HUES64 (cell line): ENCODE data around the gene LRBA.

ENCODE experiments used
- H3K27ac ChIP-seq: 2 replicates; pipeline ENCODE4 v1.7.0; 2013; ENCODE audit warnings: low read depth, low read length, inconsistent platforms
- H3K27me3 ChIP-seq: 2 replicates; pipeline ENCODE4 v1.6.1; 2013; ENCODE audit warnings: mild to moderate bottlenecking, low read length; ENCODE audit not compliant: insufficient read depth
- H3K36me3 ChIP-seq: 2 replicates; pipeline ENCODE4 v1.6.1; 2013; ENCODE audit warnings: mild to moderate bottlenecking, low read length; ENCODE audit not compliant: insufficient read depth
- H3K4me1 ChIP-seq: 2 replicates; pipeline ENCODE4 v1.6.1; 2013; ENCODE audit warnings: mild to moderate bottlenecking, low read length, moderate library complexity; ENCODE audit not compliant: insufficient read depth
- H3K4me3 ChIP-seq: 2 replicates; pipeline ENCODE4 v1.5.1; 2013; ENCODE audit warnings: mild to moderate bottlenecking, low read length, moderate library complexity
- H3K9ac ChIP-seq: 2 replicates; pipeline ENCODE4 v1.6.1; 2013; ENCODE audit warnings: mild to moderate bottlenecking, low read depth, low read length
- H3K9me3 ChIP-seq: 2 replicates; pipeline ENCODE4 v1.6.1; 2013; ENCODE audit warnings: low read depth, low read length; ENCODE audit not compliant: insufficient read depth
- WGBS: fragments of 150-250, 120-280 bp; methylation state at CpG from one replicate; pipeline ENCODE4 v1.1.7; 2013; ENCODE audit warnings: missing lambda C conversion rate; 5-methylcytosine and 5-hydroxymethylcytosine counted together

Gene LRBA

DNA sequence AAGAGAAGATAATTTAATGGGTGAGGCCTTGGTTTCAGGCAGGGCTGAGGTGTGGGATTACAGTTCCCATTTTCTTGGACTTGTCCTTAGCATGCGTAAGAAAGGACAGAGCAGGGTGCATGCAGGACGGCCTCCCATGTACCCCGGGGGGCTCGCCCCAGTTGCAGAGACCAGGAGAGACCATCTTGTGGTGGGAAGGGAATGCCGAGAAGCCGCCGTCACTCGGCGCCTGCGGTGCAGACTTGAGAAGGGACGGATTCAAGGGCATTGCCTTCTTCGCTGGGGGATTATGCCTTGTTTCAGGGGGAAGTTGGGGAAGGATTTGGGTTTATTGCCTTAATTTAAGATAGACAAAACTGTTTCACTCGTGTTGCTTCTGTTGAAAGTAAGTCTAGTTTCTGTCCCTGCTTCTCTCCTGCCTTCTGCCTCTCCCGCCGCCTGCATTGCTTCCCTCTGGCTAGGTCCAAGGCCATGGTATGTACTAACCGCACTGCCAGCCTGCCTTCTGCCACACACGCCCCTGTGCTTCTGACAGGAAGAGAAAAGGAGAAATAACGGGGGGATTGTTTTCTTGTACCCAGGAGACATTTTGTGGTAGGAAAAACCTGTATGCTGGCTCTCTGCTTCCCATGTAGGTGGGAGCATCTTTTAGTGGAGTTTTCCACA, 761.0 kb downstream of the LRBA start:
- Histone ChIP-seq H3K36me3 (no peaks in the 10 kb centered on the region), H3K27ac (no peak overlapping the region), H3K9ac (no peak overlapping the region), H3K27me3 (no peaks in the 10 kb centered on the region), H3K4me1 (no peaks in the 10 kb centered on the region; the same call in 1 of the 2 replicates), H3K4me3 (no peak overlapping the region), H3K9me3 (no peaks in the 10 kb centered on the region)
- WGBS, result 95% methylated on average over 18 of the region's 18 CpGs

GRCh38 chr4:150253416-150253815, 761.7 kb downstream of the LRBA start:
- no peak overlapping the region for H3K27ac ChIP-seq
- 96% methylated on average over 11 of the region's 11 CpGs for WGBS

GRCh38 chr4:150252741-150253140, 762.3 kb downstream of the LRBA start:
- Histone ChIP-seq H3K9me3 (no peaks in the 10 kb centered on the region), H3K9ac (no peak overlapping the region), H3K27me3 (no peaks in the 10 kb centered on the region), H3K4me3 (no peak overlapping the region), H3K4me1 (no peaks in the 10 kb centered on the region; the same call in 1 of the 2 replicates), H3K36me3 (no peaks in the 10 kb centered on the region), H3K27ac (no peak overlapping the region)
- WGBS, result 94% methylated on average over 5 of the region's 7 CpGs

More at GRCh38 chr4:150253416-150253815, 761.7 kb downstream of the LRBA start:
- Histone ChIP-seq H3K4me3 (no peak overlapping the region), H3K9ac (no peak overlapping the region), H3K27me3 (no peaks in the 10 kb centered on the region), H3K36me3 (no peaks in the 10 kb centered on the region), H3K4me1 (no peaks in the 10 kb centered on the region; the same call in 1 of the 2 replicates), H3K9me3 (no peaks in the 10 kb centered on the region)

DNA sequence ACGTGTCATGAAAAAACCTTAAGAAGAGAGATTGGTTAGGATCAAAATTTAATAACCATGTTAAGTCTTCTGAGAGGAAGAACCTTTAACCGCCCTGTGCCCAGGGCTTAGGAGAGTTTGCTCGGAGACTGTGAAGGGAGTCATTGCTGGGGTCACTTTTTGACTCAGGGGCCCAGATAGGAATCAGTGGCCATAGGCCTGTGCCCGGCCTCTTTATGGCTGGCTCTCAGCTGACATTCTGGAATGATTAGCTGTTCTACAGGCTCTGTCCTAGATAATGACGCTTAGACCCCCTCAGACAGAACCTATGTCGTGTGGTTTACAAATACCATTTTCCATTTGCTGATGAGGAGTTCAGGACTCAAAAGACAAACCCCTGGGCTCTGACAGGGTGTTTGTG, 762.8 kb downstream of the LRBA start:
- Histone ChIP-seq H3K9me3 (no peaks in the 10 kb centered on the region), H3K9ac (no peak overlapping the region), H3K4me1 (no peaks in the 10 kb centered on the region; the same call in 1 of the 2 replicates), H3K27me3 (no peaks in the 10 kb centered on the region), H3K27ac (no peak overlapping the region), H3K4me3 (no peak overlapping the region), H3K36me3 (no peaks in the 10 kb centered on the region)
- WGBS, result 92% methylated on average over 6 of the region's 6 CpGs

DNA sequence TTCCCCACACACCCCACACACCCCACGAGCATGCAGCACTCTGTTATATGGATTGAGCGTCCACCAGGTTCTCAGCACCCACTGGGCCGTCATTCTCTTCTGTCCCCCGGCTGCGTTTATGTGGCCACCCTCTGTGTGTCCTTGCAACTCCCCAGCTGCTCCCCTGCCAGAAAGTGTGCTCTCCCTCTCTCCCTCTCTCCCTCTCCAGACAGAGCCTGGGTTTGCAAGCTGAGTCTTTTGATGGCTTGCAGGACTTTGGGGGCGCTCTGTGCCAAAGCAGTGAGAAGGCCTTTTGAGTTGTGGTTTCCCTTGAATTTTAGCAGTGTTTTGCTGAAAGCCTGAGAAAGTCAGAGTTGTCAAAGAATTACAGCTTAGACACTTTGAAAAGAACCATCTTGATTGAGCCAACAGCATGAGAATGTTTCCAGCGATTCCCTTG, 763.3 kb downstream of the LRBA start:
- Histone ChIP-seq H3K27me3 (no peaks in the 10 kb centered on the region), H3K27ac (no peak overlapping the region), H3K4me1 (no peaks in the 10 kb centered on the region; the same call in 1 of the 2 replicates), H3K4me3 (no peak overlapping the region), H3K9me3 (no peaks in the 10 kb centered on the region), H3K9ac (no peak overlapping the region), H3K36me3 (no peaks in the 10 kb centered on the region)
- 70% methylated on average over 7 of the region's 7 CpGs for WGBS

- H3K4me1 ChIP-seq, result no peaks in the 10 kb centered on the region
- no peak overlapping the region for H3K9ac ChIP-seq
- H3K27me3 ChIP-seq, result no peaks in the 10 kb centered on the region
- 86% methylated on average over 2 of the region's 4 CpGs for WGBS
- no peak overlapping the region for H3K27ac ChIP-seq
- H3K36me3 ChIP-seq, result no peaks in the 10 kb centered on the region
- no peak overlapping the region for H3K4me3 ChIP-seq
- H3K9me3 ChIP-seq, result no peaks in the 10 kb centered on the region
Observed at GRCh38 chr4:150250998-150251651, 764.0 kb downstream of the LRBA start.

- Histone ChIP-seq H3K9ac (no peak overlapping the region), H3K27me3 (no peaks in the 10 kb centered on the region), H3K4me1 (no peaks in the 10 kb centered on the region), H3K4me3 (no peak overlapping the region), H3K36me3 (no peaks in the 10 kb centered on the region), H3K27ac (no peak overlapping the region), H3K9me3 (no peaks in the 10 kb centered on the region)
- WGBS, result 91% methylated on average over 8 of the region's 9 CpGs
Observed at GRCh38 chr4:150250293-150250997, 764.6 kb downstream of the LRBA start.

- Histone ChIP-seq H3K36me3 (no peaks in the 10 kb centered on the region), H3K9me3 (no peaks in the 10 kb centered on the region), H3K27me3 (no peaks in the 10 kb centered on the region), H3K4me3 (no peak overlapping the region), H3K27ac (no peak overlapping the region), H3K9ac (no peak overlapping the region), H3K4me1 (peaks cover 11% of the 10 kb centered on the region)
- WGBS, result 91% methylated on average over 4 of the region's 4 CpGs
Observed at GRCh38 chr4:150248181-150248580, 766.9 kb downstream of the LRBA start.

DNA sequence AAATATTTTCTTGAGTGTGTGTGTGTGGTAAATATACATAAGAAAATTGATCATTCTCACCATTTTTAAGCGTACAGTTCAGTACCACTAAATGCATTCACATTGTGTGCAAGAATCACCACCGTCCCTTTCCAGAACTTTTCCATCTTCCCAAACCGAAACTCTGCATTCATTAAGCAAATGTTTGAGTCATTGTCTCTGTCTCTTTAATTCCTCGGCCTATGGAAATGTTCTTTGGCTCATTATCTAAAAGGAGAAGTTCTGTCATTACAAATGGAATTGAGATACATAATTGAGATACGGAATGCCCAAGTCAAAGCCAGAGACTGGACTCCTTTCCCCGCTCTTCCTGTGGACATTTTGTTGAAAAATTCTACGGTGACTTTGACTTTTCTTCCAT, 767.9 kb downstream of the LRBA start:
- H3K27me3 ChIP-seq, result no peaks in the 10 kb centered on the region
- no peak overlapping the region for H3K27ac ChIP-seq
- H3K4me3 ChIP-seq, result no peak overlapping the region
- H3K9me3 ChIP-seq, result no peaks in the 10 kb centered on the region
- H3K4me1 ChIP-seq, result peaks cover 11% of the 10 kb centered on the region
- WGBS, result 92% methylated on average over 7 of the region's 7 CpGs
- H3K9ac ChIP-seq, result no peak overlapping the region
- H3K36me3 ChIP-seq, result no peaks in the 10 kb centered on the region

DNA sequence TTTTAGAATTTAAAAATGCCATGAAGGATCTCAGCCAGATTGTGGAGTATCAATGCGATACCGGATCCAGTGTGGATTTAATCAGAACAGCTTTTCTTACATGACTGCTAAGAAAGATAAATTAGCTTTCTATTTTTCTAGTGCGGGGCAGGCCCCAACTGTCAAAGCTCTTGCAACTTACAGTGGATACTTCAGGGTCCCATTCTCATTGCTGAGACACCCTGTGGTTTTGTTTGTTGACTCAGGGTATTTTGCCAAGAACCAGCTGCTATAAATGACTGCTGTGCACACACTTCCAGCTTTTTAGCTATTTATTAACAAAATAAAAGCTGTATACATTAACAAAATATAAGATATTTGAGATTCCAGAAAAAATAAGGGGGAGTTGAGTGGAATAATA, 770.5 kb downstream of the LRBA start:
- no peak overlapping the region for H3K27ac ChIP-seq
- no peaks in the 10 kb centered on the region for H3K36me3 ChIP-seq
- peaks cover 11% of the 10 kb centered on the region for H3K4me1 ChIP-seq

DNA sequence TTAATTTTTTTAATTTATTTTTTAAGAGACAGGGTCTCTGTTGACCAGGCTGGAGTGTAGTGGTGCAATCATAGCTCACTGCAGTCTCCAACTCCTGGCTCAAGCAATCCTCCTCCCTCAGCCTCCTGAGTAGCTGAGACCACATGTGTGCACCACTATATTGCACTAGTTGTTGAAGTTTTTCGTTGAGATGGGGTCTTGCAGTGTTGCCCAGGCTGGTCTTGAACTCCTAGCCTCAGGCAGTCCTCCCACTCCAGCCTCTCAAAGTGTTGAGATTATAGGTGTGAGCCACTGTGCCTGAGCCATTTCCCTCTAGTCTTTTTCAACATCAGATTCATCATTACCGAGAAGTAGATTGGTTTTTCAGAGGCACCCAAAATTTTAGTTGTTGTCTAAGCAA, 771.2 kb downstream of the LRBA start:
- WGBS, result 100% methylated on average over 1 of the region's 2 CpGs
- no peak overlapping the region for H3K4me3 ChIP-seq
- H3K27me3 ChIP-seq, result no peaks in the 10 kb centered on the region
- H3K36me3 ChIP-seq, result no peaks in the 10 kb centered on the region
- H3K9me3 ChIP-seq, result no peaks in the 10 kb centered on the region
- H3K9ac ChIP-seq, result no peak overlapping the region
- no peak overlapping the region for H3K27ac ChIP-seq
- H3K4me1 ChIP-seq, result peaks cover 11% of the 10 kb centered on the region

More for the DNA sequence above, 770.5 kb downstream of the LRBA start:
- H3K4me3 ChIP-seq, result no peak overlapping the region
- H3K9me3 ChIP-seq, result no peaks in the 10 kb centered on the region
- 62% methylated on average over 3 of the region's 3 CpGs for WGBS
- H3K9ac ChIP-seq, result no peak overlapping the region
- no peaks in the 10 kb centered on the region for H3K27me3 ChIP-seq
